ENCODE measurements around the gene STK11.

The STK11 gene

DNA sequence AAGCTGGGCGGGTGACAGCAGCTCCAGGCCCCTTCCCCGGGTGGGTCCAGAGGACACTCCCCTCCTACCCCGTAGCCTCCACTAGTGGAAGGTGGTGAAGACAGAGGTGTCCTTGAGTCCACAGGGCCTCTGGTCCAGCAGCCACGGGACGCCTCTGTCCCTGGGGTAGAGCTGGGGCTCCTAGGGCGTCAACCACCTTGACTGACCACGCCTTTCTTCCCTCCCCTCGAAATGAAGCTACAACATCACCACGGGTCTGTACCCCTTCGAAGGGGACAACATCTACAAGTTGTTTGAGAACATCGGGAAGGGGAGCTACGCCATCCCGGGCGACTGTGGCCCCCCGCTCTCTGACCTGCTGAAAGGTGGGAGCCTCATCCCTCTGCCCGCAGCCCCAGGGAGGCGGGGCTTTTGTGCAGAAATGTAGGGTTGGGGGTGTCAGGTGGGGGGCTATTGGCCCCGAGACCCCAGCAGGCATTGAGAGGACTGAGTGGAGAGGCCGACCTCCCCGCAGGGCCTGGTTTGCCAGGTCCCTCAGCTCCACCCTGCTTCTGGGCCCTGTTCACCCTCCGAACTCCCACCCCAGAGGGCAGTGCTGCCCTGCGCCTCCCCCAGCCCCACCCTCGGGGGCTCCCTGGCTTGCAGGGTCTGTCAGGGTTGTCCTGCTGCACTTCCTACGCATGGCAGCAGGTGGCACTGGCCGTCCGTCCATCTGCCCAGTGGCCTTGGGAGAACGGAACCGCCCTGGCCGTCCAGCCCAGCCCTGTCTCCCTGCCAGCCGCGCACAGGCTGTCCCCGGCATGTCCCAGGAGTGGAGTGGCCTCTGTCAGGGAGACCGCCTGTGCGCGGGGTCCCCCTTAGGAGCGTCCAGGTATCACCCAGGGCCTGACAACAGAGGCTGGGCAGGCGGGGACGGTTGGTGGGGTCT is 15.7 kb downstream of the STK11 start:
- ChIA-PET POLR2A (no interaction called here), CTCF (interaction anchor here (1.0 to 2.8 kb wide), 6 partner anchors 10 to 108 kb away, joined by 3 to 11 read pairs (median 5); partner anchors contain the start of gene CBARP)
- TF ChIP-seq, protein P1, sequence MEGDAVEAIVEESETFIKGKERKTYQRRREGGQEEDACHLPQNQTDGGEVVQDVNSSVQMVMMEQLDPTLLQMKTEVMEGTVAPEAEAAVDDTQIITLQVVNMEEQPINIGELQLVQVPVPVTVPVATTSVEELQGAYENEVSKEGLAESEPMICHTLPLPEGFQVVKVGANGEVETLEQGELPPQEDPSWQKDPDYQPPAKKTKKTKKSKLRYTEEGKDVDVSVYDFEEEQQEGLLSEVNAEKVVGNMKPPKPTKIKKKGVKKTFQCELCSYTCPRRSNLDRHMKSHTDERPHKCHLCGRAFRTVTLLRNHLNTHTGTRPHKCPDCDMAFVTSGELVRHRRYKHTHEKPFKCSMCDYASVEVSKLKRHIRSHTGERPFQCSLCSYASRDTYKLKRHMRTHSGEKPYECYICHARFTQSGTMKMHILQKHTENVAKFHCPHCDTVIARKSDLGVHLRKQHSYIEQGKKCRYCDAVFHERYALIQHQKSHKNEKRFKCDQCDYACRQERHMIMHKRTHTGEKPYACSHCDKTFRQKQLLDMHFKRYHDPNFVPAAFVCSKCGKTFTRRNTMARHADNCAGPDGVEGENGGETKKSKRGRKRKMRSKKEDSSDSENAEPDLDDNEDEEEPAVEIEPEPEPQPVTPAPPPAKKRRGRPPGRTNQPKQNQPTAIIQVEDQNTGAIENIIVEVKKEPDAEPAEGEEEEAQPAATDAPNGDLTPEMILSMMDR (IDR thresholded peaks at IDR 0.05; ENCODE audit: control extremely low read depth, extremely low read depth, low read depth, missing control alignments) = peak; percentile 40
- DNase-seq (ENCODE audit: extremely low spot score) = no peak

DNA sequence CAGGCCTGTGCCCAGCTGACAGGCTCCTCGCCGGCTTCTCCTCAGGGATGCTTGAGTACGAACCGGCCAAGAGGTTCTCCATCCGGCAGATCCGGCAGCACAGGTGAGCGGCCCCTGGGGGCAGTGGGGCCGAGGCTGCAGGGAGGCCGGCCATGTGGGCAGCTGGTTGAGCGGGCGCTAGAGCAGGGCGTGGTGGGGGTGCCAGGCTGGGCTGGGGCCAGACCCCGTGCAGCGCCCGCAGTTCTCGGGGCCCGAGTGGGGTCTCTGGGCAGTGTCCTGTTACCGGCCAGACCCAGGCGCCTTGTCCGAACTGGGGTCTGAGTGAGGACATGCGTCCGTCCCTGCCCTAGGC is 16.3 kb downstream of the STK11 start:
- TF ChIP-seq, protein P1 (IDR thresholded peaks at IDR 0.05; ENCODE audit: control extremely low read depth, extremely low read depth, low read depth, missing control alignments) = no peak
- POLR2A ChIA-PET = no interaction called here
- no peak for DNase-seq (ENCODE audit: extremely low spot score)
- CTCF ChIA-PET = interaction anchor here (2.3 to 2.8 kb wide), 2 partner anchors 11 to 23 kb away, joined by 7 to 11 read pairs; no protein-coding TSS in a partner anchor

DNA sequence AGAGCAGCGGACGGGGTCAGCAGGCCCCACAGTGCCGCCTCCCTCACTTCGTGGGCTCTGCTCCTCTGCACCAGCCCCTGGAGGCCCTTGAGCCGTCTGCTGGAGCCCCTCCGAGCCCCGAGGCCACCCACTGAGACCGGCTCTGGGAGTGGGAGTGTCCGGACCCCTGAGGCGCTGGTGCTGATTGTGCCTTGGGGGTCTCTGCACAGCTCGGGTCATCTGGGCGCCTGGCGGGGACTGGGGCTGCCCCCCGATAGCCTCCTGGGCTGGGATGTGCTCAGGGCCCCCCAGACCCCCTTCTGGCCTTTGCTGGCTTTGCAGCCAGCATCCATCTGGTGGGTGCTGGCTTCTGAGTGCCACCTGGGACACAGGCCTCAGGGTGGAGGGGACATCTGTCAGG is 16.8 kb downstream of the STK11 start:
- ChIA-PET POLR2A (no interaction called here), CTCF (interaction anchor here (1.0 to 2.8 kb wide), 6 partner anchors 9 to 109 kb away, joined by 3 to 11 read pairs (median 6); no protein-coding TSS in a partner anchor)
- TF ChIP-seq, protein P1 (IDR thresholded peaks at IDR 0.05; ENCODE audit: control extremely low read depth, extremely low read depth, low read depth, missing control alignments) = no peak
- no peak for DNase-seq (ENCODE audit: extremely low spot score)

DNA sequence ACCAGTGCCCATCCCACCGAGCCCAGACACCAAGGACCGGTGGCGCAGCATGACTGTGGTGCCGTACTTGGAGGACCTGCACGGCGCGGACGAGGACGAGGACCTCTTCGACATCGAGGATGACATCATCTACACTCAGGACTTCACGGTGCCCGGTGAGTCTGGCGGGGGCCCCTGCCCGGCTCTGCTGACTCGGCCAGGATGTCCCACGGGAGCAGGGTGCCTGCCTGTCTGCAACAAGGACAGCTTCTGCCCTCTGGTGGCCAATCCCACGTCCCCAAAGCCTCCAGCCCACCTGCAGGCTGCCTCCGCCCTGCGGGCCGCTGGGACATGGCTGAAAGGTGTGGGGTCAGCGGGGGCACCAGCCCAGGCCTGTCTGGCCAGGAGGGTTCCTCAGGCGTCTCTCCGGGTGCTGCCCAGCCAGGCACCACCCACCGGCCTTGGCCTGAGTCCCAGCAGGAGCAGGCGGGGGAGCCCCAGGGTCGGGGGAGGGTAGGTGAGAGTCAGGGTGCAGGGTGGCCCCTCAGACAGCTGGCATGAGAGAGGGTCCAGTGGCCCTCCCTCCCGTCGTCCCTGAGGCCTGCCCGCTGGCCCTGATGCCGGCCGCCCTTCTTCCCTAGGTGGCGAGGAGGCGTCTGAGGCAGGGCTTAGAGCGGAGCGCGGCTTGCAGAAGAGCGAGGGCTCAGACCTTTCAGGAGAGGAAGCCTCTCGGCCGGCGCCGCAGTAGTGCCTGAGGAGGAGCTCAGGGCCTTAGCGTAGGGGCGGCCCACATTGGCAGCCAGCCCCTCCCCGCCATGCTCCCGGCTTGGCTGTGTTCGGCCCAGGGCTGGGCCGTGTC is 17.7 kb downstream of the STK11 start:
- ChIA-PET CTCF (interaction anchor here (0.9 to 2.8 kb wide), 7 partner anchors 9 to 110 kb away, joined by 3 to 11 read pairs (median 5); no protein-coding TSS in a partner anchor), POLR2A (no interaction called here)
- TF ChIP-seq, protein P1 (IDR thresholded peaks at IDR 0.05; ENCODE audit: control extremely low read depth, extremely low read depth, low read depth, missing control alignments) = peak; percentile 53
- DNase-seq (ENCODE audit: extremely low spot score) = peak; percentile 73

DNA sequence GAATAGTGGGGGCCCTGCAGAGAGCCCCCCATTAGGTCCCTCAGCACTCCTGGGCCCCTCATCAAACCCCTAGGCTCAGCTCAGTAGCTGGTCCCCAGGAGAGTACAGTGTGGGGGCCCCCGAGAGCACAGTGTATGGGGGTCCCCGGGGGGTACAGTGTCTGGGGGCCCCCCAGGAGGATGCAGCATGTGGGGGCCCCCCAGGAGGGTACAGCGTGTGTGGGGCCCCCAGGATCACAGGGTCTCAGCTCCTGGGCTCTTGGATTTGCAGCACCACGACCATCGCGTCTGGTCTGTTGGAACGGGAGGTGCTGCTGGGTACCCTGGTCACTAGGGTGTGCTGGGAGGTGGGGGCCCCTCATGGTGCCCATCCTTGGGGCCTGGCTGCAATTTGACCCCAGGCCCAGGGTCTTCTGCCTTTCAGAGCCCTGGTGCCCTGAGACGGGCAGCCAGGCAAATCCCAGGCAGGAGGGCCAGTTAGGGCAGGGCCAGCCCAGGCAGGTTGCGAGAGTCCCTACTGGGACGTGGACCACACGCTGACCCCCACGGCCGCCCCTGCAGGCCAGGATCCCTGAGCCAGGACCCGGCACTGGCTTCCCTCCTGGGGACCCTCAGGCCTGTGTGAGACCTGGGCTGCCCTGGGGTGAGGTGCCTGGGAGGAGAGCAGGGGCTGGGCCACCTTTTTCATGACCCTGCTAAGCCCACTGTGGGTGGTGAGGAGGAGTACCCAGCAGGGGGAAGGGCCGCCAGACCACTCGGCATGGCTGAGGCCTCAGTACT is 18.7 kb downstream of the STK11 start:
- POLR2A ChIA-PET = no interaction called here

More for the DNA sequence above, 18.7 kb downstream of the STK11 start:
- DNase-seq (ENCODE audit: extremely low spot score) = no peak
- CTCF ChIA-PET = interaction anchor here (0.9 to 2.8 kb wide), 3 partner anchors 13 to 111 kb away, joined by 3 to 11 read pairs (median 6); no protein-coding TSS in a partner anchor
- TF ChIP-seq, protein P1 (IDR thresholded peaks at IDR 0.05; ENCODE audit: control extremely low read depth, extremely low read depth, low read depth, missing control alignments) = no peak
